ENCODE data around the gene FRS3. TPM values are rescaled to one million over a fixed set of nuclear protein-coding genes. Genes with fewer than 3 reads are reported as not detected.

Gene FRS3
- total RNA-seq, 1 experiment from 2014 or later, result 3.0 TPM

GRCh38 chr6:41732591-41733359 lies 46.9 kb downstream of the FRS3 start:
- ChIA-PET CTCF (no interaction called here), POLR2A (interaction anchor here (0.5 kb wide), 1 partner anchor 868 kb away, joined by 4 read pairs; no protein-coding TSS in a partner anchor)
- no peaks in the 10 kb centered on the region for H3K9me3 ChIP-seq (ENCODE audit: control insufficient read depth, insufficient read depth, low read depth, low read length)
- peak overlapping the region; percentile 64 to 86 for H3K4me3 ChIP-seq (ENCODE audit: low read depth in 2 of 2, low read length in 2 of 2)
- no peak for DNase-seq (ENCODE audit: low read depth, low spot score)
- H3K27me3 ChIP-seq (ENCODE audit: control insufficient read depth, insufficient read depth, low read length), result no peaks in the 10 kb centered on the region
- H3K4me1 ChIP-seq (ENCODE audit: control insufficient read depth, insufficient read depth, low read length), result peaks cover 14% of the 10 kb centered on the region
- H3K36me3 ChIP-seq (ENCODE audit: control insufficient read depth, insufficient read depth, low read length), result no peaks in the 10 kb centered on the region; the same call in 1 of the 2 replicates
- in situ Hi-C loops (cut with HindIII; ENCODE audit: low pct_unique_long_range_greater_than_20kb, low sequenced_read_pairs), result no loop called here
- no peak for ATAC-seq
- TF ChIP-seq, protein P1, sequence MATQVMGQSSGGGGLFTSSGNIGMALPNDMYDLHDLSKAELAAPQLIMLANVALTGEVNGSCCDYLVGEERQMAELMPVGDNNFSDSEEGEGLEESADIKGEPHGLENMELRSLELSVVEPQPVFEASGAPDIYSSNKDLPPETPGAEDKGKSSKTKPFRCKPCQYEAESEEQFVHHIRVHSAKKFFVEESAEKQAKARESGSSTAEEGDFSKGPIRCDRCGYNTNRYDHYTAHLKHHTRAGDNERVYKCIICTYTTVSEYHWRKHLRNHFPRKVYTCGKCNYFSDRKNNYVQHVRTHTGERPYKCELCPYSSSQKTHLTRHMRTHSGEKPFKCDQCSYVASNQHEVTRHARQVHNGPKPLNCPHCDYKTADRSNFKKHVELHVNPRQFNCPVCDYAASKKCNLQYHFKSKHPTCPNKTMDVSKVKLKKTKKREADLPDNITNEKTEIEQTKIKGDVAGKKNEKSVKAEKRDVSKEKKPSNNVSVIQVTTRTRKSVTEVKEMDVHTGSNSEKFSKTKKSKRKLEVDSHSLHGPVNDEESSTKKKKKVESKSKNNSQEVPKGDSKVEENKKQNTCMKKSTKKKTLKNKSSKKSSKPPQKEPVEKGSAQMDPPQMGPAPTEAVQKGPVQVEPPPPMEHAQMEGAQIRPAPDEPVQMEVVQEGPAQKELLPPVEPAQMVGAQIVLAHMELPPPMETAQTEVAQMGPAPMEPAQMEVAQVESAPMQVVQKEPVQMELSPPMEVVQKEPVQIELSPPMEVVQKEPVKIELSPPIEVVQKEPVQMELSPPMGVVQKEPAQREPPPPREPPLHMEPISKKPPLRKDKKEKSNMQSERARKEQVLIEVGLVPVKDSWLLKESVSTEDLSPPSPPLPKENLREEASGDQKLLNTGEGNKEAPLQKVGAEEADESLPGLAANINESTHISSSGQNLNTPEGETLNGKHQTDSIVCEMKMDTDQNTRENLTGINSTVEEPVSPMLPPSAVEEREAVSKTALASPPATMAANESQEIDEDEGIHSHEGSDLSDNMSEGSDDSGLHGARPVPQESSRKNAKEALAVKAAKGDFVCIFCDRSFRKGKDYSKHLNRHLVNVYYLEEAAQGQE (IDR thresholded peaks at IDR 0.05; ENCODE audit: insufficient read depth in 1 of 2, low read depth in 2 of 2, low read length in 1 of 2), result no peak
- TF ChIP-seq, protein P2, sequence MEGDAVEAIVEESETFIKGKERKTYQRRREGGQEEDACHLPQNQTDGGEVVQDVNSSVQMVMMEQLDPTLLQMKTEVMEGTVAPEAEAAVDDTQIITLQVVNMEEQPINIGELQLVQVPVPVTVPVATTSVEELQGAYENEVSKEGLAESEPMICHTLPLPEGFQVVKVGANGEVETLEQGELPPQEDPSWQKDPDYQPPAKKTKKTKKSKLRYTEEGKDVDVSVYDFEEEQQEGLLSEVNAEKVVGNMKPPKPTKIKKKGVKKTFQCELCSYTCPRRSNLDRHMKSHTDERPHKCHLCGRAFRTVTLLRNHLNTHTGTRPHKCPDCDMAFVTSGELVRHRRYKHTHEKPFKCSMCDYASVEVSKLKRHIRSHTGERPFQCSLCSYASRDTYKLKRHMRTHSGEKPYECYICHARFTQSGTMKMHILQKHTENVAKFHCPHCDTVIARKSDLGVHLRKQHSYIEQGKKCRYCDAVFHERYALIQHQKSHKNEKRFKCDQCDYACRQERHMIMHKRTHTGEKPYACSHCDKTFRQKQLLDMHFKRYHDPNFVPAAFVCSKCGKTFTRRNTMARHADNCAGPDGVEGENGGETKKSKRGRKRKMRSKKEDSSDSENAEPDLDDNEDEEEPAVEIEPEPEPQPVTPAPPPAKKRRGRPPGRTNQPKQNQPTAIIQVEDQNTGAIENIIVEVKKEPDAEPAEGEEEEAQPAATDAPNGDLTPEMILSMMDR (IDR thresholded peaks at IDR 0.05), result no peak
- no peak for TF ChIP-seq POLR2AphosphoS5 (IDR thresholded peaks at IDR 0.05; ENCODE audit: low read depth, low read length)
- TF ChIP-seq TCF7L2 (IDR thresholded peaks at IDR 0.05; ENCODE audit: low read depth, low read length), result no peak
- TF ChIP-seq SIN3A (IDR thresholded peaks at IDR 0.05; ENCODE audit: borderline replicate concordance, insufficient read depth, low read depth, low read length), result no peak
- BruUV-seq (replicated peaks), result no TSS peak
- H3K27ac ChIP-seq (ENCODE audit: low read length), result peak overlapping the region; percentile 77
- intact Hi-C loops (cut with micrococcal nuclease; ENCODE audit: unreplicated experiment), result loop anchor here (10.0 kb wide), 1 partner anchor 52 kb away; the partner anchor contains the start of genes PRICKLE4 and TOMM6

DNA sequence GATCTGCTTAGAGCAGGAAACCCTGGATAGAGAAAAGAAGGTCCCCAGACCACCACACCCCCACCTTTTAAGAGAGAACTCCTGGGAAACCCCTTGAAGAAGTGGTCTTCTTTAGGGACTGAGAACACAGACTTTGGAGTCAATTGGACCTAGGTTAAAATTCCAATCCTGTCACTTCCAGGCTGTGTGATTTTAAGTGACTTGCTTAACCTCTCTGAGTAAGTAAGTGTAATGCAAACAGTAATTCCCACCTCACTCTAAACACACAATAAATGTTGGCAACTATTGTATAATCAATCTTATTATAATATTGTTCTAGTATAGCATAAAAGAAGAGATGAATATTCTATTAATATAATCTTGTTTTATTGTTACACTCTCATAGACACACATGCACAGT lies 47.6 kb downstream of the FRS3 start:
- TF ChIP-seq TCF7L2 (IDR thresholded peaks at IDR 0.05; ENCODE audit: low read depth, low read length) (no peak), POLR2AphosphoS5 (IDR thresholded peaks at IDR 0.05; ENCODE audit: low read depth, low read length) (no peak), SIN3A (IDR thresholded peaks at IDR 0.05; ENCODE audit: borderline replicate concordance, insufficient read depth, low read depth, low read length) (no peak)
- TF ChIP-seq, protein P2 (IDR thresholded peaks at IDR 0.05), result no peak
- TF ChIP-seq, protein P1 (IDR thresholded peaks at IDR 0.05; ENCODE audit: insufficient read depth in 1 of 2, low read depth in 2 of 2, low read length in 1 of 2), result no peak
- Histone ChIP-seq H3K27me3 (ENCODE audit: control insufficient read depth, insufficient read depth, low read length) (no peaks in the 10 kb centered on the region), H3K9me3 (ENCODE audit: control insufficient read depth, insufficient read depth, low read depth, low read length) (no peaks in the 10 kb centered on the region), H3K4me1 (ENCODE audit: control insufficient read depth, insufficient read depth, low read length) (peaks cover 14% of the 10 kb centered on the region), H3K4me3 (ENCODE audit: low read depth in 2 of 2, low read length in 2 of 2) (no peak overlapping the region), H3K27ac (ENCODE audit: low read length) (no peak overlapping the region; the same call in 1 of the 2 replicates), H3K36me3 (ENCODE audit: control insufficient read depth, insufficient read depth, low read length) (no peaks in the 10 kb centered on the region; the same call in 1 of the 2 replicates)
- POLR2A ChIA-PET, result interaction anchor here (0.6 kb wide), 1 partner anchor 130 kb away, joined by 4 read pairs; no protein-coding TSS in a partner anchor
- intact Hi-C loops (cut with micrococcal nuclease; ENCODE audit: unreplicated experiment), result loop anchor here (10.0 kb wide), 1 partner anchor 53 kb away; the partner anchor contains the start of genes PRICKLE4 and TOMM6
- CTCF ChIA-PET, result no interaction called here
- TSS peak; percentile 62 for BruUV-seq (replicated peaks)
- DNase-seq (ENCODE audit: low read depth, low spot score), result no peak
- in situ Hi-C loops (cut with HindIII; ENCODE audit: low pct_unique_long_range_greater_than_20kb, low sequenced_read_pairs), result no loop called here
- ATAC-seq, result no peak
